Thyroid gland (tissue), 4 donors: ENCODE results near the gene FAF2.

ENCODE experiments used
- CTCF ChIP-seq, 6 experiments: fragments of 200-600 bp in 3 of 6; fragments of 450-650 bp in 3 of 6; sonication (generic) in 3 of 6; IDR thresholded peaks; one replicate each; pipeline ENCODE4 v1.5.1; 2016 to 2019; ENCODE audit warnings: antibody characterized with exemption in 6 of 6, mild to moderate bottlenecking in 2 of 6, inconsistent platforms in 1 of 6, moderate library complexity in 1 of 6
- POLR2A ChIP-seq, 2 donors: fragments of 450-650 bp; IDR thresholded peaks; one replicate each; pipeline ENCODE4 v1.6.1; 2017; ENCODE audit warnings: antibody characterized with exemption in 2 of 2, mild to moderate bottlenecking in 2 of 2, moderate library complexity in 1 of 2

DNA sequence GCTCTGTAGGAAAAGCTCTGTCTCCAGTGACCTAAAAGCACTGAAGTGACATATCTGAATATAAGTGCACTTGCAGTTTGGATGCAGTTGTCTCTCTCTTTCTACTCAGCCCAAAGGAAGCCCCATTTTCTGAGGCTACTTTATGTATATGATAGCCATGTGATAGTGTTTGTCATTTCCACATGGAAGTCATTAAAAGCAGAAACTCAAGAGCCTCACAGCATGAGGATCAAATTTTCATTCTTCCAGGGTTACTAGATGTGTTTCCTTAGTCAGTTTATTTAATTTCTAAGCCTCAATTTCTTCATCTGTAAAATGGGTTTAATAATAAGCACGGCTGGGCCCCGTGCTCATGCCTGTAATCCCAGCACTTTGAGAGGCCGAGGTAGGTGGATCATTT is 52.3 kb downstream of the FAF2 start:
- TF ChIP-seq CTCF (IDR thresholded peaks at IDR 0.05), result no peak
- TF ChIP-seq POLR2A (IDR thresholded peaks at IDR 0.05), result no peak
